ENCODE measurements around the gene HEMK1. TPM values are rescaled to one million over a fixed set of nuclear protein-coding genes. Genes with fewer than 3 reads are reported as not detected.

HEMK1 gene
- polyA plus RNA-seq, 3 donors from 2014 or later: 18.3 to 54.9 (median 29.7) TPM

DNA sequence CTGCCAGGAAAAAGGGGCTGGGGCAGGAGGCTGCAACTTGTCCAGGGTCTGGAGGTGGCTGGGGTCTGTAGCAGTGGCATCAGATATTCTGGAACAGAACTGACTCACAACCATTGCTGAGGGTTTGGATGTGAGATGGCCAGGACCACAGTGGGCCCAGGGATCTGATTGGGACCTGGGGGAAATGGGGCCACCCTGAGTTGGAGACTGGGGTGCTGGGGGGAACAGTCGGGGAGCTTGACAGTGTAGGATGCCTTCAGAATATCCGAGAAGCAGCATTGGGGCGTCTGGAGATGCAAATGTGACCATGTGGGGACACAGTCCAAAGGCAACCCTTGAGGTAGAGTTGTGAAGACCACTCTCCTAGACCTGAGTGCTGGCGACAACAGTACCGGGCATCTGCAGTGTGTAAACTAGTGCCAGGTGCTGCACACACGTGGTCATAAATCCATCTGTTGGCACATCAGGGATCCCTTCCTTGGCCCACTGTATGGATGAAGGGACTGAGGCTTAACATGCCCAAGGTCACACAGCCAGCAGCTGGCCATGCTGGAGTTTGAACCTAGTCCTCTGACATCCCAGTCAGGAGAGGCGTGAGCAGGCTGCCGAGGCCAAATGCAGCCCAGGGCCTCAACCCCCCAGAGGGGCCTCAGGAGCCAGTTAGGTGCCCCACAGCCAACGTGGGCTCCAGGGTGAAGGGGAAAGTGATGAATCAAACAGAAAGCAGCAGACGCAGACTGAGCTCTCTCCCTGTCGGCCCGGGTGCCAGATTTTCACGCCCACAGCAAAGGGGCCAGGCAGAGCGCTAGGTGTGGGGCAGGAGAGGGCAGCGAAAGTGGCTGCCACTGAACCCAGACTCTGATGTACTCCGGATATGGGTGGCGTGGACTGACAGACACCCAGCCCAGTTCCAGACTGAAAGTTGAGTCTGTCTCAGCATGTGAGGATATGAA lies 18.8 kb downstream of the HEMK1 start:
- peak; percentile 79 to 83 (median 83) for DNase-seq
- Mint-ChIP-seq H3K4me1 (peaks cover 44 to 61% of the 10 kb centered on the region in 2 donors), H3K27ac (peak overlapping the region; percentile 90 to 98 (median 96)), H3K9me3 (no peaks in the 10 kb centered on the region), H3K27me3 (ENCODE audit: low read depth in 3 of 3) (peaks cover 0 to 5% (median 5%) of the 10 kb centered on the region in 3 donors), H3K36me3 (peaks cover 7 to 13% (median 11%) of the 10 kb centered on the region in 3 donors), H3K4me3 (peak overlapping the region; percentile 61 to 85 (median 77))

- peaks cover 44 to 63% of the 10 kb centered on the region in 2 donors for H3K4me1 Mint-ChIP-seq
- H3K27me3 Mint-ChIP-seq (ENCODE audit: low read depth in 3 of 3): peaks cover 0 to 5% (median 5%) of the 10 kb centered on the region in 3 donors
- H3K27ac Mint-ChIP-seq: peak overlapping the region; percentile 90 to 98 (median 96)
- DNase-seq: no peak
- H3K9me3 Mint-ChIP-seq: no peaks in the 10 kb centered on the region
- H3K4me3 Mint-ChIP-seq: peak overlapping the region; percentile 61 to 85 (median 77)
- H3K36me3 Mint-ChIP-seq: peaks cover 6 to 11% (median 7%) of the 10 kb centered on the region in 3 donors
Measured at GRCh38 chr3:50588759-50589433, 19.6 kb downstream of the HEMK1 start.

DNA sequence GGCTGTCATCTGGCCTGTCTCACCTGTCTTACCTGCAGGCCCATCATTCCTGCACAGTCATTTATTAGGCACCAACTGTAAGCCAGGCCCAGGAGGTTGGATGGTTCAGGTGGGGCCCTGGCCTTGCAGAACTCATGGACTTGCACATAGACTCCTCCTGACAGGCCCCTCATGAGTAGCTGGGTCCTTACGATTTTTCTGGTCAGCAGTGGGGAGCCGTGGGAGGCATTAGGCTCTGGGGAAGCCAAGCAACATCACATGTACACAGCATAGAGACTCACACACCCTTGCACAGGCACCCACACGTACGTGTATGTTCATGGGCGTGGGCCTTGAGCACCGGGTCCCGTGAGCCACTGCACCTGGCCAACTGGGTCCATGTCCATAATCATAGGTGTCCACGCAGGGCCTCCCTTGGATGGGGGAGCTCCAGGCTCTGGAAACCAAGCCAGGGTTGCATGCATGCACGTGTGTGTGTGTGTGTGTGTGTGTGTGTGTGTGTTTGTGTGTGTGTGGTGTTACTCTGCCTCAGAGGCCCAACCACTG lies 21.9 kb downstream of the HEMK1 start:
- peaks cover 0 to 3% (median 0%) of the 10 kb centered on the region in 3 donors for H3K36me3 Mint-ChIP-seq
- DNase-seq: no peak
- peak overlapping the region; percentile 59 to 73 (median 66) for H3K4me3 Mint-ChIP-seq
- peak overlapping the region; percentile 81 to 92 (median 87) for H3K27ac Mint-ChIP-seq
- no peaks in the 10 kb centered on the region for H3K9me3 Mint-ChIP-seq
- peaks cover 44 to 62% of the 10 kb centered on the region in 2 donors for H3K4me1 Mint-ChIP-seq
- H3K27me3 Mint-ChIP-seq (ENCODE audit: low read depth in 3 of 3): peaks cover 0 to 5% (median 5%) of the 10 kb centered on the region in 3 donors

DNA sequence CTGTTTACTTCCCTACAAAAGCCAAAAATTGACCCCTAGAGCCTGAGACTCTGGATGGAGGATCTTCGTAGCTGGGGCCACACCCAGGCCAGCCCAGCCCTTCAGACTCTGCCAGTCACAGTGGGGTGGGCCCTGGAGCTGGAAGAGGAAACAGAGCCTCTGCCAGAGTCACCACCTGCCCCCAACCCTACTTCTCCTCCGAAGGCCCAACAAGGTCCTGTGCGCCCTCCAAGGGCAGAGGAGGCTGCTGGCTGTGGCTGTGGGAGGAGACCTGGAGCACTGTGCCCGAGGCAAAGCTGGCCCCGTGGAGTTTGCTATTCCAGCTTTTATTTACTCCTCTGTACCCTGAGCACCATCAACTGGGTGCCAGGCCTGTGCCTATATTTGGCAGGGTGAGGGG lies 23.2 kb downstream of the HEMK1 start:
- peaks cover 0 to 3% (median 0%) of the 10 kb centered on the region in 3 donors for H3K36me3 Mint-ChIP-seq
- H3K4me1 Mint-ChIP-seq: peaks cover 39 to 57% of the 10 kb centered on the region in 2 donors
- DNase-seq: no peak
- peak overlapping the region in 1 of 5 donors; percentile 55 for H3K4me3 Mint-ChIP-seq
- H3K27ac Mint-ChIP-seq: peak overlapping the region in 4 of 6 donors; percentile 34 to 75 (median 68)
- no peaks in the 10 kb centered on the region for H3K9me3 Mint-ChIP-seq
- peaks cover 0 to 5% (median 5%) of the 10 kb centered on the region in 3 donors for H3K27me3 Mint-ChIP-seq (ENCODE audit: low read depth in 3 of 3)

- H3K36me3 Mint-ChIP-seq: peaks cover 0 to 5% (median 3%) of the 10 kb centered on the region in 3 donors
- no peak overlapping the region for H3K4me3 Mint-ChIP-seq
- no peak for DNase-seq
- peaks cover 28 to 51% of the 10 kb centered on the region in 2 donors for H3K4me1 Mint-ChIP-seq
- no peaks in the 10 kb centered on the region for H3K9me3 Mint-ChIP-seq
- peak overlapping the region in 5 of 6 donors; percentile 20 to 64 (median 40) for H3K27ac Mint-ChIP-seq
- no peaks in the 10 kb centered on the region for H3K27me3 Mint-ChIP-seq (ENCODE audit: low read depth in 3 of 3)
Measured at GRCh38 chr3:50594253-50594785, 25.0 kb downstream of the HEMK1 start.

GRCh38 chr3:50599115-50599715 lies 29.9 kb downstream of the HEMK1 start:
- Mint-ChIP-seq H3K27me3 (ENCODE audit: low read depth in 3 of 3) (peaks cover 4 to 7% (median 5%) of the 10 kb centered on the region in 3 donors), H3K36me3 (peaks cover 3 to 10% (median 6%) of the 10 kb centered on the region in 3 donors), H3K4me1 (peaks cover 53 to 64% of the 10 kb centered on the region in 2 donors), H3K4me3 (no peak overlapping the region), H3K9me3 (no peaks in the 10 kb centered on the region), H3K27ac (peak overlapping the region in 5 of 6 donors; percentile 31 to 95 (median 83))
- DNase-seq: no peak

GRCh38 chr3:50599716-50600118 lies 30.4 kb downstream of the HEMK1 start:
- H3K9me3 Mint-ChIP-seq: no peaks in the 10 kb centered on the region
- peaks cover 58 to 69% of the 10 kb centered on the region in 2 donors for H3K4me1 Mint-ChIP-seq
- peak overlapping the region in 1 of 5 donors; percentile 29 for H3K4me3 Mint-ChIP-seq
- peaks cover 4 to 13% (median 8%) of the 10 kb centered on the region in 3 donors for H3K36me3 Mint-ChIP-seq
- no peak for DNase-seq
- peak overlapping the region; percentile 59 to 96 (median 92) for H3K27ac Mint-ChIP-seq
- peaks cover 4 to 7% (median 5%) of the 10 kb centered on the region in 3 donors for H3K27me3 Mint-ChIP-seq (ENCODE audit: low read depth in 3 of 3)

GRCh38 chr3:50600141-50600753 lies 30.9 kb downstream of the HEMK1 start:
- Mint-ChIP-seq H3K27ac (peak overlapping the region; percentile 83 to 96 (median 93)), H3K4me1 (peaks cover 64 to 72% of the 10 kb centered on the region in 2 donors), H3K4me3 (peak overlapping the region in 2 of 5 donors; percentile 67 to 86), H3K36me3 (peaks cover 5 to 15% (median 9%) of the 10 kb centered on the region in 3 donors), H3K27me3 (ENCODE audit: low read depth in 3 of 3) (peaks cover 4 to 7% (median 5%) of the 10 kb centered on the region in 3 donors), H3K9me3 (no peaks in the 10 kb centered on the region)
- no peak for DNase-seq

- H3K4me1 Mint-ChIP-seq: peaks cover 71 to 78% of the 10 kb centered on the region in 2 donors
- H3K27me3 Mint-ChIP-seq (ENCODE audit: low read depth in 3 of 3): peaks cover 4 to 7% (median 5%) of the 10 kb centered on the region in 3 donors
- peak overlapping the region; percentile 67 to 86 (median 69) for H3K4me3 Mint-ChIP-seq
Measured at GRCh38 chr3:50600841-50601591, 31.7 kb downstream of the HEMK1 start.

GRCh38 chr3:50602595-50603191 lies 33.4 kb downstream of the HEMK1 start:
- H3K36me3 Mint-ChIP-seq: peaks cover 23 to 34% (median 26%) of the 10 kb centered on the region in 3 donors
- peak overlapping the region; percentile 44 to 86 (median 66) for H3K4me3 Mint-ChIP-seq
- H3K27me3 Mint-ChIP-seq (ENCODE audit: low read depth in 3 of 3): peaks cover 4 to 7% (median 5%) of the 10 kb centered on the region in 3 donors
- DNase-seq: no peak
- no peaks in the 10 kb centered on the region for H3K9me3 Mint-ChIP-seq
- peak overlapping the region; percentile 83 to 96 (median 93) for H3K27ac Mint-ChIP-seq
- H3K4me1 Mint-ChIP-seq: peaks cover 88 to 95% of the 10 kb centered on the region in 2 donors

More at GRCh38 chr3:50600841-50601591, 31.7 kb downstream of the HEMK1 start:
- peaks cover 13 to 22% (median 17%) of the 10 kb centered on the region in 3 donors for H3K36me3 Mint-ChIP-seq
- no peaks in the 10 kb centered on the region for H3K9me3 Mint-ChIP-seq
- peak overlapping the region; percentile 83 to 96 (median 93) for H3K27ac Mint-ChIP-seq
- peak; percentile 61 to 67 (median 62) for DNase-seq

DNA sequence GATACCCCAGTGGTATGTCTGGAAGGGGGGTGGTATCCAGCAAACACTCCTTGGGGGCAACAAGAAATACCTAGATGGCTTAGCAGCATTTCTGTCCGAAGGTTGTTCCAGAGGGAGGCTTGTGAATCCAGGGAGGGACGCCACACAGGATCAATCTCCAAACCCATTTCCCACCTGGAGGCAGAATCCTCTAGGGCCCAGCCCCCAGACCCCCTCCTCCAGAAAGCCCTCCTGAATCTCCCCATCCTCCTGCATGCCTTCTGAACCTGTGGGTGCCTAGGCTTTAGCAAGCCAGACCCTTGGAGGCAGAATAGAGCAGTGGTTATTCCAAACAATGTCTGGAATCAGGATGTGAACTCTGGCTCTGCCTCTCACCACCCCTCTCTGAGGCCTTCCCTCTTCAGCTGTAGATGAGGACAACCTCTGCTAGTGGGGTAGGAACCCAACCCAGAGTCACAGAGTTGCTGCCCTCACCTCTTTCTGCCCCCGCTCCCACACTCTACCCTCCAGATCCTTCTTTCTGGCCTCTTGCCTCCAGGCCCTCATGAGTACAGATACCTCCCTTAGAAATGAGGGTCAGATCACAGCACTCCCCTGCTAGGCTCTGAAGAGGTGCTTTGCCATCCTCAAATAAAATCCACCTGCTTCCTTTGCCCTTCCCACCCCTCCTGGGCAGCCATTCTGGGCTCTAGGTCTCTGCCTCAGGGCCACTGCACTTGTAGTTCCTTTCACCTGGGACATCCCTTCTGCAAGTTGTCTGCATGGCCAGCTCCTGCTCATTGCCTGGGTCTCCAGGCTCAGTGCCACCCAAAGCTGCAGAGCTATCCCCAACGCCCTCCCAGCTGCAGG lies 34.2 kb downstream of the HEMK1 start:
- DNase-seq: no peak
- Mint-ChIP-seq H3K36me3 (peaks cover 31 to 38% (median 34%) of the 10 kb centered on the region in 3 donors), H3K4me3 (peak overlapping the region; percentile 24 to 86 (median 45)), H3K27ac (peak overlapping the region; percentile 83 to 96 (median 93)), H3K9me3 (no peaks in the 10 kb centered on the region), H3K4me1 (peaks cover 92 to 97% of the 10 kb centered on the region in 2 donors), H3K27me3 (ENCODE audit: low read depth in 3 of 3) (peaks cover 4 to 7% (median 5%) of the 10 kb centered on the region in 3 donors)

All from immature natural killer cell (primary cell).